Vagina (tissue), 2 donors: Measurements from ENCODE around the gene FASN. TPM values are rescaled to one million over a fixed set of nuclear protein-coding genes. Genes with fewer than 3 reads are reported as not detected.

Experiments used
- DNase-seq, 2 donors: peaks; one replicate each; pipeline ENCODE4 v3.0.0-alpha.2; 2017; ENCODE audit errors: extremely low spot score in 2 of 2
- H3K27ac ChIP-seq: fragments of 200-600 bp; sonication (generic); one replicate; pipeline ENCODE4 v1.5.1; 2019
- H3K27me3 ChIP-seq: fragments of 200-600 bp; sonication (generic); one replicate; pipeline ENCODE4 v1.5.1; 2019
- H3K36me3 ChIP-seq, 2 donors: fragments of 200-600 bp; sonication (generic); one replicate each; pipeline ENCODE4 v1.5.1; 2017 to 2019
- H3K4me1 ChIP-seq: fragments of 200-600 bp; sonication (generic); one replicate; pipeline ENCODE4 v1.5.1; 2019
- H3K4me3 ChIP-seq, 2 donors: fragments of 200-600 bp; sonication (generic); 1 replicate in 1 of 2; 2 replicates in 1 of 2; pipeline ENCODE4 v1.5.1; 2016 to 2019
- H3K9me3 ChIP-seq: fragments of 200-600 bp; sonication (generic); one replicate; pipeline ENCODE4 v1.5.1; 2019
- CTCF ChIP-seq, 3 experiments: fragments of 450-650 bp in 2 of 3; fragments of 200-600 bp in 1 of 3; sonication (generic) in 1 of 3; IDR thresholded peaks; one replicate each; pipeline ENCODE4 v1.5.1; 2017 to 2019; ENCODE audit warnings: antibody characterized with exemption in 3 of 3, mild to moderate bottlenecking in 2 of 3, moderate library complexity in 2 of 3
- POLR2A ChIP-seq, 2 donors: fragments of 450-650 bp; IDR thresholded peaks; one replicate each; pipeline ENCODE4 v1.6.1; 2017; ENCODE audit warnings: antibody characterized with exemption in 2 of 2, mild to moderate bottlenecking in 2 of 2, moderate library complexity in 2 of 2
- POLR2AphosphoS5 ChIP-seq, 2 donors: sonication (generic); formaldehyde crosslinking; IDR thresholded peaks; one replicate each; pipeline ENCODE4 v1.9.0; 2017; ENCODE audit warnings: antibody characterized with exemption in 2 of 2, mild to moderate bottlenecking in 2 of 2, low read depth in 1 of 2; ENCODE audit not compliant: insufficient read depth in 1 of 2
- intact Hi-C: fragments of 100-400 bp; cut with DNase I; formaldehyde crosslinking; loops from one replicate; pipeline ENCODE4 v1.15.1; 2023
- total RNA-seq: library from RNA; depleted of rRNA; stranded (reverse); fragments of >200 nt; gene quantifications from one replicate; pipeline ENCODE4 v1.2.3, GENCODE V29; 2016

Gene FASN
- total RNA-seq, 1 donor from 2014 or later, result 127 TPM

- Histone ChIP-seq H3K27me3 (no peaks in the 10 kb centered on the region), H3K4me3 (no peak overlapping the region), H3K36me3 (peaks cover 0 to 29% of the 10 kb centered on the region in 2 donors), H3K27ac (no peak overlapping the region), H3K9me3 (no peaks in the 10 kb centered on the region), H3K4me1 (peaks cover 17% of the 10 kb centered on the region)
- intact Hi-C loops, result loop anchor here (10.0 kb wide), 1 partner anchor 279 kb away; no protein-coding TSS in a partner anchor
- TF ChIP-seq POLR2A (IDR thresholded peaks at IDR 0.05) (no peak), POLR2AphosphoS5 (IDR thresholded peaks at IDR 0.05; ENCODE audit: insufficient read depth in 1 of 2, low read depth in 1 of 2) (no peak), CTCF (IDR thresholded peaks at IDR 0.05) (no peak)
- DNase-seq, result no peak
These were observed 52.0 kb downstream of the FASN start for GRCh38 chr17:82045936-82046484.

GRCh38 chr17:82043507-82043906 is 54.5 kb downstream of the FASN start:
- Histone ChIP-seq H3K9me3 (no peaks in the 10 kb centered on the region), H3K36me3 (peaks cover 0 to 15% of the 10 kb centered on the region in 2 donors), H3K4me1 (no peaks in the 10 kb centered on the region), H3K27me3 (no peaks in the 10 kb centered on the region), H3K4me3 (no peak overlapping the region), H3K27ac (no peak overlapping the region)
- DNase-seq, result no peak
- intact Hi-C loops, result loop anchor here (10.0 kb wide), 1 partner anchor 281 kb away; no protein-coding TSS in a partner anchor
- no peak for TF ChIP-seq POLR2A (IDR thresholded peaks at IDR 0.05)
- TF ChIP-seq POLR2AphosphoS5 (IDR thresholded peaks at IDR 0.05; ENCODE audit: insufficient read depth in 1 of 2, low read depth in 1 of 2), result no peak
- no peak for TF ChIP-seq CTCF (IDR thresholded peaks at IDR 0.05)

- Histone ChIP-seq H3K4me3 (no peak overlapping the region), H3K27ac (no peak overlapping the region), H3K27me3 (no peaks in the 10 kb centered on the region), H3K4me1 (no peaks in the 10 kb centered on the region), H3K36me3 (peaks cover 0 to 8% of the 10 kb centered on the region in 2 donors), H3K9me3 (no peaks in the 10 kb centered on the region)
- intact Hi-C loops, result loop anchor here (10.0 kb wide), 1 partner anchor 282 kb away; no protein-coding TSS in a partner anchor
- DNase-seq, result no peak
- TF ChIP-seq CTCF (IDR thresholded peaks at IDR 0.05) (no peak), POLR2A (IDR thresholded peaks at IDR 0.05) (no peak), POLR2AphosphoS5 (IDR thresholded peaks at IDR 0.05; ENCODE audit: insufficient read depth in 1 of 2, low read depth in 1 of 2) (no peak)
These were observed 55.4 kb downstream of the FASN start for GRCh38 chr17:82042649-82043048.

GRCh38 chr17:82041144-82041814 is 56.8 kb downstream of the FASN start:
- H3K9me3 ChIP-seq, result no peaks in the 10 kb centered on the region
- H3K4me1 ChIP-seq, result peaks cover 7% of the 10 kb centered on the region

More at GRCh38 chr17:82041144-82041814, 56.8 kb downstream of the FASN start:
- TF ChIP-seq CTCF (IDR thresholded peaks at IDR 0.05), result no peak
- no peak for TF ChIP-seq POLR2A (IDR thresholded peaks at IDR 0.05)
- no peak for TF ChIP-seq POLR2AphosphoS5 (IDR thresholded peaks at IDR 0.05; ENCODE audit: insufficient read depth in 1 of 2, low read depth in 1 of 2)
- no peak overlapping the region for H3K4me3 ChIP-seq
- no peak for DNase-seq
- H3K27me3 ChIP-seq, result no peaks in the 10 kb centered on the region
- no peaks in the 10 kb centered on the region for H3K36me3 ChIP-seq
- intact Hi-C loops, result loop anchor here (10.0 kb wide), 1 partner anchor 284 kb away; no protein-coding TSS in a partner anchor
- H3K27ac ChIP-seq, result no peak overlapping the region
